Endothelial cell of umbilical vein (primary cell): ENCODE measurements around the gene SYT6. TPM values are rescaled to one million over a fixed set of nuclear protein-coding genes. Genes with fewer than 3 reads are reported as not detected.

Source experiments
- BruUV-seq: library from RNA; stranded (reverse); fragments of 400-500 nt; replicated peaks from 2 replicates; lab custom pipeline; 2021; lab: Mats Ljungman, UMichigan
- CTCF ChIA-PET: fragments of 300-600, 350-600 bp; sonication (Branson Sonifier 250); formaldehyde crosslinking; loops from one replicate; lab custom pipeline; 2021; ENCODE audit warnings: antibody characterized with exemption, inconsistent platforms; lab: Charles Lee
- POLR2A ChIA-PET: fragments of 300-600, 350-600 bp; sonication (Branson Sonifier 250); formaldehyde crosslinking; loops from one replicate; lab custom pipeline; 2021; ENCODE audit warnings: antibody characterized with exemption, inconsistent platforms; lab: Charles Lee
- DNase-seq: peaks from one replicate; pipeline ENCODE4 v3.0.0-alpha.2; 2011; ENCODE audit warnings: low read depth, low spot score
- FAIRE-seq: peaks from 2 replicates; lab custom pipeline; 2011; peaks lifted over from hg19 to GRCh38; lab: Jason Lieb, UNC
- H2AFZ ChIP-seq: 2 replicates; pipeline ENCODE4 v1.6.0; 2012; ENCODE audit warnings: low read depth, low read length, control low read depth, inconsistent platforms
- H3K27ac ChIP-seq: 2 replicates; pipeline ENCODE4 v1.5.1; 2011; ENCODE audit warnings: low read depth, mild to moderate bottlenecking, control low read depth, low read length, moderate library complexity; ENCODE audit not compliant: insufficient read depth
- H3K27me3 ChIP-seq, 2 experiments: 2 replicates each; pipeline versions ENCODE4 v1.6.0 to v1.6.1; 2011; ENCODE audit warnings: low read length in 2 of 2, mixed read lengths in 1 of 2; ENCODE audit not compliant: control insufficient read depth in 2 of 2, insufficient read depth in 2 of 2
- H3K36me3 ChIP-seq, 2 experiments: 2 replicates in 1 of 2; 3 replicates in 1 of 2; pipeline ENCODE4 v1.5.1; 2011; ENCODE audit warnings: low read length in 2 of 2, mild to moderate bottlenecking in 1 of 2, moderate library complexity in 1 of 2; ENCODE audit not compliant: control insufficient read depth in 2 of 2, insufficient read depth in 2 of 2; ENCODE audit errors: extremely low read depth in 1 of 2
- H3K4me1 ChIP-seq: 3 replicates; pipeline ENCODE4 v1.5.1; 2011; ENCODE audit warnings: mild to moderate bottlenecking, low read length; ENCODE audit not compliant: control insufficient read depth, insufficient read depth; ENCODE audit errors: extremely low read depth
- H3K4me2 ChIP-seq: 2 replicates; pipeline ENCODE4 v1.6.1; 2011; ENCODE audit warnings: low read length, control low read depth, mixed read lengths; ENCODE audit not compliant: insufficient read depth
- H3K4me3 ChIP-seq, 3 experiments: fragments of 200-600 bp in 1 of 3; sonication (generic), shearing (Covaris generic) in 1 of 3; replicated peaks in 1 of 3; 2 replicates each; pipeline ENCODE4 v1.5.1; 2011 to 2016; ENCODE audit warnings: control low read depth in 3 of 3, low read length in 3 of 3, mild to moderate bottlenecking in 2 of 3, inconsistent platforms in 1 of 3, low read depth in 1 of 3, moderate library complexity in 1 of 3; ENCODE audit not compliant: insufficient read depth in 1 of 3
- H3K79me2 ChIP-seq: 2 replicates; pipeline ENCODE4 v1.6.0; 2012; ENCODE audit warnings: low read length, inconsistent platforms; ENCODE audit not compliant: control insufficient read depth, insufficient read depth
- H3K9ac ChIP-seq: replicated peaks from 2 replicates; pipeline ENCODE3; 2011; ENCODE audit warnings: low read length, control low read depth; ENCODE audit not compliant: insufficient read depth; ENCODE audit errors: extremely low read depth
- H3K9me1 ChIP-seq: replicated peaks from 3 replicates; pipeline ENCODE4 v1.6.0; 2011; ENCODE audit warnings: mild to moderate bottlenecking, low read length; ENCODE audit not compliant: control insufficient read depth, insufficient read depth; ENCODE audit errors: extremely low read depth
- H3K9me3 ChIP-seq: replicated peaks from 2 replicates; pipeline ENCODE4 v1.5.1; 2012; ENCODE audit warnings: low read length, inconsistent platforms; ENCODE audit not compliant: control insufficient read depth, insufficient read depth
- H4K20me1 ChIP-seq: replicated peaks from 2 replicates; pipeline ENCODE3; 2011; ENCODE audit warnings: mild to moderate bottlenecking, low read length; ENCODE audit not compliant: control insufficient read depth, insufficient read depth; ENCODE audit errors: extremely low read depth
- EZH2 ChIP-seq: IDR thresholded peaks from 2 replicates; pipeline ENCODE4 v1.6.1; 2012; ENCODE audit warnings: borderline replicate concordance, low read depth, mild to moderate bottlenecking, moderate library complexity, low read length, inconsistent platforms; ENCODE audit not compliant: severe bottlenecking
- FOS ChIP-seq: IDR thresholded peaks from 2 replicates; pipeline ENCODE4 v1.6.1; 2011; ENCODE audit warnings: mild to moderate bottlenecking, low read length, moderate library complexity, borderline replicate concordance; ENCODE audit not compliant: insufficient read depth
- GATA2 ChIP-seq: IDR thresholded peaks from 2 replicates; pipeline ENCODE4 v1.7.0; 2011; ENCODE audit warnings: low read depth, mild to moderate bottlenecking, moderate library complexity, mixed read lengths, low read length; ENCODE audit not compliant: insufficient read length, insufficient read depth
- JUN ChIP-seq: IDR thresholded peaks from 2 replicates; pipeline ENCODE4 v1.6.1; 2011; ENCODE audit warnings: borderline replicate concordance, low read depth; ENCODE audit not compliant: insufficient read length, insufficient read depth
- MYC ChIP-seq: IDR thresholded peaks from one replicate; pipeline ENCODE4 v1.6.1; 2011; ENCODE audit warnings: mild to moderate bottlenecking, low read depth, low read length
- POLR2A ChIP-seq: IDR thresholded peaks from 2 replicates; pipeline ENCODE4 v1.6.1; 2012; ENCODE audit warnings: low read depth, mild to moderate bottlenecking, control low read depth, low read length
- POLR2AphosphoS5 ChIP-seq: IDR thresholded peaks from 2 replicates; pipeline ENCODE4 v1.6.1; 2012; ENCODE audit warnings: low read depth, mild to moderate bottlenecking, control low read depth, low read length, moderate library complexity; ENCODE audit not compliant: insufficient read depth
- dilution Hi-C: fragments of 300-500 bp; cut with MboI; formaldehyde crosslinking; loops from one replicate; pipeline ENCODE4 v1.15.0; 2019; ENCODE audit warnings: low sequenced_read_pairs; ENCODE audit not compliant: extremely low pct_ligation_motif_present
- intact Hi-C: fragments of 100-400 bp; cut with micrococcal nuclease; formaldehyde crosslinking; loops from one replicate; pipeline ENCODE4 v1.10.0; 2022
- polyA plus RNA-seq, 4 experiments: library from polyadenylated mRNA; depleted of rRNA in 3 of 4; stranded (reverse) in 3 of 4; unstranded in 1 of 4; fragments of >200 nt; gene quantifications; 2 replicates each; pipeline versions ENCODE4 v1.2.1 to v1.2.3, GENCODE V29; 2011 to 2012; ENCODE audit warnings: missing spikeins in 1 of 4
- total RNA-seq: library from RNA; stranded (reverse); gene quantifications from 2 replicates; pipeline ENCODE4 v1.2.3, GENCODE V29; 2021
- TF ChIP-seq, protein P1 (sequence below), 2 donors: IDR thresholded peaks; 1 replicate in 1 of 2; 2 replicates in 1 of 2; pipeline ENCODE4 v1.5.1; 2011; ENCODE audit warnings: low read length in 2 of 2, mild to moderate bottlenecking in 2 of 2, moderate library complexity in 2 of 2, control low read depth in 1 of 2, inconsistent platforms in 1 of 2, low read depth in 1 of 2; ENCODE audit not compliant: insufficient read depth in 1 of 2; ENCODE audit errors: extremely low read depth in 1 of 2
- TF ChIP-seq, protein P2 (sequence below): IDR thresholded peaks from 2 replicates; pipeline ENCODE4 v1.6.1; 2011; ENCODE audit not compliant: insufficient read depth, insufficient read length

Gene SYT6
- total and polyA plus RNA-seq, 2 donors (not counting 3 experiments of a cell fraction or from before 2014, with no cell fraction given), result 0.04 TPM; not detected in 1

- Histone ChIP-seq H3K4me2 (no peak overlapping the region), H3K36me3 (no peaks in the 10 kb centered on the region), H4K20me1 (no peaks in the 10 kb centered on the region), H3K27ac (no peak overlapping the region), H3K27me3 (peaks cover under 1 to 14% of the 10 kb centered on the region in 2 experiments), H3K9me3 (no peaks in the 10 kb centered on the region), H3K9me1 (no peaks in the 10 kb centered on the region), H3K79me2 (no peaks in the 10 kb centered on the region), H3K4me3 (no peak overlapping the region), H3K9ac (no peak overlapping the region), H2AFZ (no peak overlapping the region), H3K4me1 (no peaks in the 10 kb centered on the region)
- intact Hi-C loops, result no loop called here
- dilution Hi-C loops, result no loop called here
- BruUV-seq, result no TSS peak
- no peak for TF ChIP-seq POLR2A
- no peak for TF ChIP-seq POLR2AphosphoS5
- no peak for TF ChIP-seq MYC
- no peak for TF ChIP-seq EZH2
- no peak for TF ChIP-seq JUN
- no peak for TF ChIP-seq GATA2
- TF ChIP-seq, protein P1, sequence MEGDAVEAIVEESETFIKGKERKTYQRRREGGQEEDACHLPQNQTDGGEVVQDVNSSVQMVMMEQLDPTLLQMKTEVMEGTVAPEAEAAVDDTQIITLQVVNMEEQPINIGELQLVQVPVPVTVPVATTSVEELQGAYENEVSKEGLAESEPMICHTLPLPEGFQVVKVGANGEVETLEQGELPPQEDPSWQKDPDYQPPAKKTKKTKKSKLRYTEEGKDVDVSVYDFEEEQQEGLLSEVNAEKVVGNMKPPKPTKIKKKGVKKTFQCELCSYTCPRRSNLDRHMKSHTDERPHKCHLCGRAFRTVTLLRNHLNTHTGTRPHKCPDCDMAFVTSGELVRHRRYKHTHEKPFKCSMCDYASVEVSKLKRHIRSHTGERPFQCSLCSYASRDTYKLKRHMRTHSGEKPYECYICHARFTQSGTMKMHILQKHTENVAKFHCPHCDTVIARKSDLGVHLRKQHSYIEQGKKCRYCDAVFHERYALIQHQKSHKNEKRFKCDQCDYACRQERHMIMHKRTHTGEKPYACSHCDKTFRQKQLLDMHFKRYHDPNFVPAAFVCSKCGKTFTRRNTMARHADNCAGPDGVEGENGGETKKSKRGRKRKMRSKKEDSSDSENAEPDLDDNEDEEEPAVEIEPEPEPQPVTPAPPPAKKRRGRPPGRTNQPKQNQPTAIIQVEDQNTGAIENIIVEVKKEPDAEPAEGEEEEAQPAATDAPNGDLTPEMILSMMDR (IDR thresholded peaks at IDR 0.05; ENCODE audit: extremely low read depth in 1 of 2, insufficient read depth in 1 of 2, low read depth in 1 of 2, low read length in 2 of 2), result no peak
- TF ChIP-seq, protein P2, sequence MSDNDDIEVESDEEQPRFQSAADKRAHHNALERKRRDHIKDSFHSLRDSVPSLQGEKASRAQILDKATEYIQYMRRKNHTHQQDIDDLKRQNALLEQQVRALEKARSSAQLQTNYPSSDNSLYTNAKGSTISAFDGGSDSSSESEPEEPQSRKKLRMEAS, result no peak
- TF ChIP-seq FOS, result no peak
- CTCF ChIA-PET, result no interaction called here
- FAIRE-seq (no peak), DNase-seq (no peak)
- POLR2A ChIA-PET, result no interaction called here
Measured at GRCh38 chr1:114048232-114048631, 105.4 kb downstream of the SYT6 start.
